Smooth muscle cell (in vitro differentiated cells): ENCODE measurements around the gene TPK1. TPM values are rescaled to one million over a fixed set of nuclear protein-coding genes. Genes with fewer than 3 reads are reported as not detected.

ENCODE experiments used
- DNase-seq: peaks from one replicate; lab custom pipeline; 2025; ENCODE audit not compliant: unreplicated experiment; lab: John Stamatoyannopoulos, UW
- H2AFZ ChIP-seq: fragments of 200-600 bp; sonication (generic); 2 replicates; pipeline ENCODE4 v1.6.0; 2016; ENCODE audit warnings: antibody characterized with exemption, low read depth, mild to moderate bottlenecking
- H3F3A ChIP-seq: fragments of 200-600 bp; sonication (generic); 2 replicates; pipeline ENCODE4 v1.6.0; 2017; ENCODE audit warnings: antibody characterized with exemption, low read depth
- H3K27ac ChIP-seq: fragments of 200-600 bp; sonication (generic); 2 replicates; pipeline ENCODE4 v1.5.1; 2016; ENCODE audit warnings: low read depth, mild to moderate bottlenecking
- H3K27me3 ChIP-seq: fragments of 200-600 bp; sonication (generic); 2 replicates; pipeline ENCODE4 v1.6.1; 2016; ENCODE audit warnings: low read depth, mild to moderate bottlenecking
- H3K36me3 ChIP-seq: fragments of 200-600 bp; sonication (generic); 2 replicates; pipeline ENCODE4 v1.5.1; 2016; ENCODE audit warnings: low read depth
- H3K4me1 ChIP-seq: fragments of 200-600 bp; sonication (generic); 2 replicates; pipeline ENCODE4 v1.5.1; 2016; ENCODE audit warnings: low read depth
- H3K4me2 ChIP-seq: fragments of 200-600 bp; sonication (generic); 2 replicates; pipeline ENCODE4 v1.6.0; 2016; ENCODE audit warnings: mild to moderate bottlenecking
- H3K4me3 ChIP-seq: fragments of 200-600 bp; sonication (generic); 2 replicates; pipeline ENCODE4 v1.5.1; 2016; ENCODE audit warnings: mild to moderate bottlenecking
- H3K79me2 ChIP-seq: fragments of 200-600 bp; sonication (generic); 2 replicates; pipeline ENCODE4 v1.6.0; 2016; ENCODE audit warnings: low read depth, mild to moderate bottlenecking
- H3K9ac ChIP-seq: fragments of 200-600 bp; sonication (generic); 2 replicates; pipeline ENCODE4 v1.6.0; 2016; ENCODE audit warnings: low read depth
- H3K9me3 ChIP-seq: fragments of 200-600 bp; sonication (generic); replicated peaks from 2 replicates; pipeline ENCODE4 v1.5.1; 2016; ENCODE audit warnings: low read depth
- H4K20me1 ChIP-seq: fragments of 200-600 bp; sonication (generic); 2 replicates; pipeline ENCODE4 v1.6.0; 2016; ENCODE audit warnings: low read depth
- WGBS: methylation state at CpG from one replicate; pipeline ENCODE4 v1.1.7; 2016; ENCODE audit warnings: low lambda C conversion rate; 5-methylcytosine and 5-hydroxymethylcytosine counted together
- polyA plus RNA-seq: library from polyadenylated mRNA; unstranded; fragments of >200 nt; fragmentation: Nextera tagmentation; extraction: Ambion mirVana; gene quantifications from 2 replicates; pipeline ENCODE4 v1.2.1, GENCODE V29; 2016
- total RNA-seq: library from RNA; depleted of rRNA; stranded (reverse); fragments of >200 nt; gene quantifications from 2 replicates; pipeline ENCODE4 v1.2.3, GENCODE V29; 2014
- TF ChIP-seq, protein P1 (sequence below): fragments of 200-600 bp; sonication (generic); IDR thresholded peaks from 2 replicates; pipeline ENCODE4 v1.5.1; 2017; ENCODE audit warnings: borderline replicate concordance, mild to moderate bottlenecking, antibody characterized with exemption; ENCODE audit not compliant: insufficient read depth, poor library complexity, severe bottlenecking

The TPK1 gene
- total and polyA plus RNA-seq, 2 experiments from 2014 or later = 1.2 to 1.9 TPM

- peaks cover 6% of the 10 kb centered on the region for H3K4me1 ChIP-seq
- no peaks in the 10 kb centered on the region for H3K79me2 ChIP-seq
- DNase-seq = no peak
- H3K9me3 ChIP-seq = no peaks in the 10 kb centered on the region
- no peak overlapping the region for H2AFZ ChIP-seq
- H3K4me2 ChIP-seq = no peak overlapping the region
- 97% methylated on average over 1 of the region's 1 CpG for WGBS
- TF ChIP-seq, protein P1, sequence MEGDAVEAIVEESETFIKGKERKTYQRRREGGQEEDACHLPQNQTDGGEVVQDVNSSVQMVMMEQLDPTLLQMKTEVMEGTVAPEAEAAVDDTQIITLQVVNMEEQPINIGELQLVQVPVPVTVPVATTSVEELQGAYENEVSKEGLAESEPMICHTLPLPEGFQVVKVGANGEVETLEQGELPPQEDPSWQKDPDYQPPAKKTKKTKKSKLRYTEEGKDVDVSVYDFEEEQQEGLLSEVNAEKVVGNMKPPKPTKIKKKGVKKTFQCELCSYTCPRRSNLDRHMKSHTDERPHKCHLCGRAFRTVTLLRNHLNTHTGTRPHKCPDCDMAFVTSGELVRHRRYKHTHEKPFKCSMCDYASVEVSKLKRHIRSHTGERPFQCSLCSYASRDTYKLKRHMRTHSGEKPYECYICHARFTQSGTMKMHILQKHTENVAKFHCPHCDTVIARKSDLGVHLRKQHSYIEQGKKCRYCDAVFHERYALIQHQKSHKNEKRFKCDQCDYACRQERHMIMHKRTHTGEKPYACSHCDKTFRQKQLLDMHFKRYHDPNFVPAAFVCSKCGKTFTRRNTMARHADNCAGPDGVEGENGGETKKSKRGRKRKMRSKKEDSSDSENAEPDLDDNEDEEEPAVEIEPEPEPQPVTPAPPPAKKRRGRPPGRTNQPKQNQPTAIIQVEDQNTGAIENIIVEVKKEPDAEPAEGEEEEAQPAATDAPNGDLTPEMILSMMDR = no peak
- no peak overlapping the region for H3K27ac ChIP-seq
- H3K27me3 ChIP-seq = no peaks in the 10 kb centered on the region
- H4K20me1 ChIP-seq = no peaks in the 10 kb centered on the region
- no peak overlapping the region for H3K9ac ChIP-seq
- no peaks in the 10 kb centered on the region for H3F3A ChIP-seq
- H3K4me3 ChIP-seq = no peak overlapping the region
- H3K36me3 ChIP-seq = no peaks in the 10 kb centered on the region
These were observed 110.8 kb downstream of the TPK1 start for GRCh38 chr7:144725070-144725469.

- Histone ChIP-seq H3K27ac (no peak overlapping the region), H3K4me1 (peaks cover 6% of the 10 kb centered on the region), H2AFZ (no peak overlapping the region), H3K36me3 (no peaks in the 10 kb centered on the region), H3K4me2 (no peak overlapping the region), H3K27me3 (no peaks in the 10 kb centered on the region), H3K79me2 (no peaks in the 10 kb centered on the region), H4K20me1 (no peaks in the 10 kb centered on the region), H3K9ac (no peak overlapping the region), H3K9me3 (no peaks in the 10 kb centered on the region), H3F3A (no peaks in the 10 kb centered on the region), H3K4me3 (no peak overlapping the region)
- DNase-seq = no peak
- WGBS = 86% methylated on average over 4 of the region's 4 CpGs
- TF ChIP-seq, protein P1 = no peak
These were observed 112.6 kb downstream of the TPK1 start for GRCh38 chr7:144723301-144723700.

GRCh38 chr7:144720710-144721109 is 115.1 kb downstream of the TPK1 start:
- Histone ChIP-seq H2AFZ (no peak overlapping the region), H3F3A (no peaks in the 10 kb centered on the region), H3K9me3 (no peaks in the 10 kb centered on the region), H3K36me3 (no peaks in the 10 kb centered on the region), H3K27ac (peak overlapping the region; percentile 40), H3K79me2 (no peaks in the 10 kb centered on the region), H4K20me1 (no peaks in the 10 kb centered on the region), H3K4me3 (no peak overlapping the region), H3K4me1 (peaks cover 6% of the 10 kb centered on the region), H3K27me3 (no peaks in the 10 kb centered on the region), H3K4me2 (peak overlapping the region; percentile 40), H3K9ac (peak overlapping the region; percentile 8)
- TF ChIP-seq, protein P1 = no peak
- no peak for DNase-seq
- 76% methylated on average over 3 of the region's 3 CpGs for WGBS

DNA sequence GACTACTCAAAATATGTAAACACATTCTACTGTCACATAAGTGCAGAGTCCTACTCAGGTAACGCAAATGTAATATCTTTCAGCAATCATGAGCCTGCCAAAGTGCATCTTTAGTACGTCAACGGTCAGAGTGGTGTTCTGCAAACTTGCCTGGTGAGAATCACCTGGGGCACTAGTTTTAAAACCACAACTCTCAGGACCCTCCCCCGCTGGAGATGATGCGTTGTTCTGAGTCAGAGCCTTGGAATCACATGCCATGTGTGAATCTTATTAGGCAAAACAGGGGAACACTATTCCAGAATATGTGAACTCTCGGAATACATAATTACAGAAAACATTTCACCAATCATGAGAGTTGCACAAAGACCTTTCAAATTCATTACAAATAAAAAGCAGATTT is 115.7 kb downstream of the TPK1 start:
- no peaks in the 10 kb centered on the region for H4K20me1 ChIP-seq
- peaks cover 6% of the 10 kb centered on the region for H3K4me1 ChIP-seq
- H3F3A ChIP-seq = no peaks in the 10 kb centered on the region
- no peaks in the 10 kb centered on the region for H3K79me2 ChIP-seq
- WGBS = 31% methylated on average over 6 of the region's 6 CpGs
- TF ChIP-seq, protein P1 = no peak
- no peak for DNase-seq
- no peaks in the 10 kb centered on the region for H3K36me3 ChIP-seq
- no peaks in the 10 kb centered on the region for H3K27me3 ChIP-seq
- no peak overlapping the region for H2AFZ ChIP-seq
- H3K9me3 ChIP-seq = no peaks in the 10 kb centered on the region
- H3K4me3 ChIP-seq = no peak overlapping the region
- peak overlapping the region; percentile 40 for H3K27ac ChIP-seq
- H3K4me2 ChIP-seq = peak overlapping the region; percentile 40
- H3K9ac ChIP-seq = peak overlapping the region; percentile 8
